Measurements from ENCODE around the gene SNED1. TPM values are rescaled to one million over a fixed set of nuclear protein-coding genes. Genes with fewer than 3 reads are reported as not detected.

The SNED1 gene
- polyA plus RNA-seq, 3 donors = 3.3 to 18.1 (median 17.8) TPM

GRCh38 chr2:241118737-241119505 is 120.5 kb downstream of the SNED1 start:
- 90 to 94% (median 93%) methylated on average over 22 to 24 of the region's 24 CpGs for WGBS, 3 donors
- no peak overlapping the region for H3K27ac ChIP-seq (ENCODE audit: low read depth, low read length)

- WGBS, 3 donors = 93 to 98% (median 96%) methylated on average over 2 of the region's 2 CpGs
- no peak overlapping the region for H3K27ac ChIP-seq (ENCODE audit: low read depth, low read length)
These were observed 122.0 kb downstream of the SNED1 start for GRCh38 chr2:241120440-241120839.

- H3K27ac ChIP-seq (ENCODE audit: low read depth, low read length) = no peak overlapping the region
- 80 to 94% (median 86%) methylated on average over 5 of the region's 5 CpGs for WGBS, 3 donors
These were observed 122.6 kb downstream of the SNED1 start for GRCh38 chr2:241121008-241121407.

- WGBS, 3 donors = 88 to 94% (median 94%) methylated on average over 19 of the region's 19 CpGs
- no peak overlapping the region for H3K27ac ChIP-seq (ENCODE audit: low read depth, low read length)
These were observed 124.1 kb downstream of the SNED1 start for GRCh38 chr2:241122376-241123002.

GRCh38 chr2:241123816-241124536 is 125.6 kb downstream of the SNED1 start:
- no peak overlapping the region for H3K27ac ChIP-seq (ENCODE audit: low read depth, low read length)
- 78 to 88% (median 80%) methylated on average over 16 of the region's 16 CpGs for WGBS, 3 donors

- H3K27ac ChIP-seq (ENCODE audit: low read depth, low read length) = no peak overlapping the region
- WGBS, 3 donors = 91 to 95% (median 93%) methylated on average over 13 of the region's 13 CpGs
These were observed 127.2 kb downstream of the SNED1 start for GRCh38 chr2:241125626-241126025.

GRCh38 chr2:241126201-241126611 is 127.8 kb downstream of the SNED1 start:
- no peak overlapping the region for H3K27ac ChIP-seq (ENCODE audit: low read depth, low read length)
- WGBS, 3 donors = 82 to 94% (median 91%) methylated on average over 21 of the region's 21 CpGs

- 94 to 97% (median 96%) methylated on average over 16 to 18 of the region's 18 CpGs for WGBS, 3 donors
- no peak overlapping the region for H3K27ac ChIP-seq (ENCODE audit: low read depth, low read length)
These were observed 128.4 kb downstream of the SNED1 start for GRCh38 chr2:241126771-241127202.

GRCh38 chr2:241128266-241128665 is 129.8 kb downstream of the SNED1 start:
- 93 to 97% (median 93%) methylated on average over 6 to 8 of the region's 8 CpGs for WGBS, 3 donors
- no peak overlapping the region for H3K27ac ChIP-seq (ENCODE audit: low read depth, low read length)

GRCh38 chr2:241129086-241129871 is 130.9 kb downstream of the SNED1 start:
- 65 to 91% (median 72%) methylated on average over 12 of the region's 12 CpGs for WGBS, 3 donors
- H3K27ac ChIP-seq (ENCODE audit: low read depth, low read length) = no peak overlapping the region

- WGBS, 3 donors = 90 to 94% (median 93%) methylated on average over 16 of the region's 16 CpGs
- H3K27ac ChIP-seq (ENCODE audit: low read depth, low read length) = no peak overlapping the region
These were observed 131.9 kb downstream of the SNED1 start for GRCh38 chr2:241130316-241130715.

GRCh38 chr2:241131531-241131930 is 133.1 kb downstream of the SNED1 start:
- WGBS, 3 donors = 88 to 96% (median 94%) methylated on average over 7 of the region's 7 CpGs

GRCh38 chr2:241132538-241133435 is 134.4 kb downstream of the SNED1 start:
- no peak overlapping the region for H3K27ac ChIP-seq (ENCODE audit: low read depth, low read length)
- 73 to 93% (median 93%) methylated on average over 14 of the region's 14 CpGs for WGBS, 3 donors

More at GRCh38 chr2:241131531-241131930, 133.1 kb downstream of the SNED1 start:
- H3K27ac ChIP-seq (ENCODE audit: low read depth, low read length) = no peak overlapping the region

GRCh38 chr2:241133436-241133820 is 135.0 kb downstream of the SNED1 start:
- 94 to 97% (median 96%) methylated on average over 10 of the region's 10 CpGs for WGBS, 3 donors
- no peak overlapping the region for H3K27ac ChIP-seq (ENCODE audit: low read depth, low read length)

GRCh38 chr2:241134711-241135110 is 136.3 kb downstream of the SNED1 start:
- H3K27ac ChIP-seq (ENCODE audit: low read depth, low read length) = no peak overlapping the region
- WGBS, 3 donors = 94 to 96% (median 94%) methylated on average over 7 of the region's 7 CpGs

GRCh38 chr2:241135737-241136136 is 137.3 kb downstream of the SNED1 start:
- no peak overlapping the region for H3K27ac ChIP-seq (ENCODE audit: low read depth, low read length)
- 52 to 84% (median 76%) methylated on average over 9 of the region's 9 CpGs for WGBS, 3 donors

GRCh38 chr2:241136191-241136590 is 137.8 kb downstream of the SNED1 start:
- no peak overlapping the region for H3K27ac ChIP-seq (ENCODE audit: low read depth, low read length)
- 88 to 95% (median 95%) methylated on average over 8 of the region's 8 CpGs for WGBS, 3 donors

Data from adipose tissue (tissue), 3 donors.